ENCODE results near the gene NUDT13. TPM values are rescaled to one million over a fixed set of nuclear protein-coding genes. Genes with fewer than 3 reads are reported as not detected.

Gene NUDT13
- total RNA-seq, 1 donor from 2014 or later = 1.7 TPM

DNA sequence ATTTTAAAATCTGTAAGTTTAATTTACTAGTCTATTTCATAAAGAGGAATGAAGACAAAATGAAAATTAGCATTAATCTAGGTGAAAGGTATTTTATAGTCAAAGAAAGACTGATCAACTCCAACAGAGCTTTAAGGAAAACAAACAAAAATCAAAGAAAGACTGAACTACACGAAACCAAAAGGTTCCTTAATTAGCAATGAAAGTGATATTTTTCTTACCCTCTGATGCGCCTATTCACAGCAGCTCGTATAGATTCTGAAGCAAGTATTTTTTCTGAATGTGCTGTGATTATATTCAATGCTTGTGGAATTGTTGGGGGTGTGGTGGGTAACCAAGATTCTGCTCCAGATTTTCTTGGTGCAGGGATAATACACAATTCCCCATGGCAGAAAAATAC, 45.8 kb downstream of the NUDT13 start:
- Mint-ChIP-seq H3K4me3 (ENCODE audit: unreplicated experiment) (no peak overlapping the region), H3K36me3 (ENCODE audit: low read depth) (peaks cover 22% of the 10 kb centered on the region), H3K4me1 (ENCODE audit: low read depth) (peaks cover 12% of the 10 kb centered on the region), H3K27me3 (ENCODE audit: low read depth) (no peaks in the 10 kb centered on the region), H3K9me3 (ENCODE audit: low read depth) (no peaks in the 10 kb centered on the region), H3K27ac (ENCODE audit: unreplicated experiment) (no peak overlapping the region)
- no peak for DNase-seq (ENCODE audit: low spot score)
- TF ChIP-seq, protein P1, sequence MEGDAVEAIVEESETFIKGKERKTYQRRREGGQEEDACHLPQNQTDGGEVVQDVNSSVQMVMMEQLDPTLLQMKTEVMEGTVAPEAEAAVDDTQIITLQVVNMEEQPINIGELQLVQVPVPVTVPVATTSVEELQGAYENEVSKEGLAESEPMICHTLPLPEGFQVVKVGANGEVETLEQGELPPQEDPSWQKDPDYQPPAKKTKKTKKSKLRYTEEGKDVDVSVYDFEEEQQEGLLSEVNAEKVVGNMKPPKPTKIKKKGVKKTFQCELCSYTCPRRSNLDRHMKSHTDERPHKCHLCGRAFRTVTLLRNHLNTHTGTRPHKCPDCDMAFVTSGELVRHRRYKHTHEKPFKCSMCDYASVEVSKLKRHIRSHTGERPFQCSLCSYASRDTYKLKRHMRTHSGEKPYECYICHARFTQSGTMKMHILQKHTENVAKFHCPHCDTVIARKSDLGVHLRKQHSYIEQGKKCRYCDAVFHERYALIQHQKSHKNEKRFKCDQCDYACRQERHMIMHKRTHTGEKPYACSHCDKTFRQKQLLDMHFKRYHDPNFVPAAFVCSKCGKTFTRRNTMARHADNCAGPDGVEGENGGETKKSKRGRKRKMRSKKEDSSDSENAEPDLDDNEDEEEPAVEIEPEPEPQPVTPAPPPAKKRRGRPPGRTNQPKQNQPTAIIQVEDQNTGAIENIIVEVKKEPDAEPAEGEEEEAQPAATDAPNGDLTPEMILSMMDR (IDR thresholded peaks at IDR 0.05) = no peak

DNA sequence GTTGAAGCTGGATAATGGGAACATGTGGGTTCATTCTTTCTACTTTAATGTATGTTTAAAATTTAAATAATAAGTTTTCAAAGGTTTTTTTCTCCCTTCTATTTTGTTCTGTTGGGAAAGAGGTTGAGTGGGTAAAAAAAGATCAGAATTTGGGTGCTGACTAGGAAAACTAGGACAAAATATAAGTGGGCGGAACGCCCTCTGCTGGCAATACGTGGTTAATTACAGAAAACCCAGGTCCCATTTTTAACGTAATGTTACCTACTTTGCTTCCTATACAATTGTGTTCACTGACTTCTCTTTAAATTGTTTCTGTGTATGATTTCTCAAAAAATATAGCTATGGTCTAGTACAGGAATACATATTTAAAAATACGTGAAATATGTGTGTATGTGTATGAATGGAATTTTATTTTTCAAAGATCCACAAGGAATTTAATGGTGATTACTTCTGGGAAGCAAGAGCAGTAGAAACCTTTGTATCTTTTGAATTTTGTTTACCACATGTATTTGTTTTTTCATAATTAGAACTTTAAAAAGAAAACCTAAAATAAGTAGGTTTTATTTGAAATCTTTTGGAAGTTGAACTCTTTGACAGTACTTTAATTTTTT, 48.9 kb downstream of the NUDT13 start:
- DNase-seq (ENCODE audit: low spot score) = no peak
- Mint-ChIP-seq H3K27ac (ENCODE audit: unreplicated experiment) (peak overlapping the region; percentile 66), H3K4me1 (ENCODE audit: low read depth) (peaks cover 26% of the 10 kb centered on the region), H3K36me3 (ENCODE audit: low read depth) (peaks cover 20% of the 10 kb centered on the region), H3K9me3 (ENCODE audit: low read depth) (peaks cover 7% of the 10 kb centered on the region), H3K27me3 (ENCODE audit: low read depth) (no peaks in the 10 kb centered on the region), H3K4me3 (ENCODE audit: unreplicated experiment) (no peak overlapping the region)
- TF ChIP-seq, protein P1 (IDR thresholded peaks at IDR 0.05) = peak; percentile 97

DNA sequence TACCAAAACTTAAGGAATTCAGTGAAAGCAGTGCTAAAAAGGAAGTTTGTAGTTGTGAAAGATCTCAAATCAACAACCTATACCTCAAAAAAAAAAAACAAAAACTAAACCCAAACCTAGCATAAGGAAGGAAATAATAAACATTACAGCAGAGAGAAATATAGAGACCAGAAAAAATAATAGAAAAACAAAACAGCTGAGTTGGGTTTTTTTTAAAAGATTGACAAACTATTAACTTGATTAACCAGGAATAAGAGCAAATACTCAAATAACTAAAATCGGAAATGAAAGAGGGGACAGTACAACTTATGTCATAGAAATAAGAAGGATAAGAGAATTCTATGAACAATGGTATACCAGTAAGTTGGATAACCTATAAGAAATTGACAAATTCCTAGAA, 50.8 kb downstream of the NUDT13 start:
- Mint-ChIP-seq H3K36me3 (ENCODE audit: low read depth) (peaks cover 19% of the 10 kb centered on the region), H3K4me3 (ENCODE audit: unreplicated experiment) (no peak overlapping the region), H3K27me3 (ENCODE audit: low read depth) (no peaks in the 10 kb centered on the region), H3K4me1 (ENCODE audit: low read depth) (peaks cover 34% of the 10 kb centered on the region), H3K27ac (ENCODE audit: unreplicated experiment) (peak overlapping the region; percentile 34), H3K9me3 (ENCODE audit: low read depth) (peaks cover 7% of the 10 kb centered on the region)
- no peak for DNase-seq (ENCODE audit: low spot score)
- TF ChIP-seq, protein P1 (IDR thresholded peaks at IDR 0.05) = no peak

DNA sequence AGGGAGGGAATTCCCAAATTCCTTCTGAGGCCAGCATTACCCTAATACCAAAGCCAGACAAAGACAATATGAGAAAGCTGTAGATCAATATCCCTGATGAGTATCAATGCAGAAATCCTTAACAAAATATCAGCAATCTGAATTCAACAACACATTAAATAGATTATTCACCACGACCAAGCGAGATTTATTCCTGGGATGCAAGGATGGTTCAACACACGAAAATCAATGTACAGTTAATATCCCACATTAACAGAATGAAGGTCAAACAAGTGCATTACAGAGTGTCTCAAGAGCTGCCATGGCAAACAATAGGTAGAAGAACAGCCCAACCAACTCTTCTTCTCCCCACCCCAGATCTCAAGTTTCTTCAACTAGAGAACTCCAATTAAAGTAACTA, 51.4 kb downstream of the NUDT13 start:
- Mint-ChIP-seq H3K27me3 (ENCODE audit: low read depth) (no peaks in the 10 kb centered on the region), H3K4me3 (ENCODE audit: unreplicated experiment) (no peak overlapping the region), H3K36me3 (ENCODE audit: low read depth) (peaks cover 17% of the 10 kb centered on the region), H3K4me1 (ENCODE audit: low read depth) (peaks cover 40% of the 10 kb centered on the region), H3K27ac (ENCODE audit: unreplicated experiment) (no peak overlapping the region), H3K9me3 (ENCODE audit: low read depth) (peaks cover 7% of the 10 kb centered on the region)
- DNase-seq (ENCODE audit: low spot score) = no peak
- TF ChIP-seq, protein P1 (IDR thresholded peaks at IDR 0.05) = no peak

DNA sequence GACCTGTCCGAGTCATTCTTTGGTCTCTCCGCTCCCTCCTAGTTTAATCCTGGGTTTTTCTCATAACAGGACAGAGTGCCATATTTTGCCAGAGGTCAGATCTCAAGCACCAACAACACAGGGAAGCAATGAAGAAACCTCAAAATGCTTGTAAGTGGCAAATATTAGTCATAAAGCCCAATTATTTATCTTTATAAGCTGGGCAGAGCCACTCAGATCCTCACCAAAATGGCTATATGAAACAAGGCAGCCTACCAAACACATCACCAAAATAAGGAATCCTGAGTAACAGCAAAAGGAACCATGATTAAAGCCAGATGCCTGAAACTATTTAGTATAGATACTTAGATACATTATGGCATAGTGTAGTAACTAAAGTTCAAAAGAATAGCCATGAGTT, 52.8 kb downstream of the NUDT13 start:
- no peak for DNase-seq (ENCODE audit: low spot score)
- TF ChIP-seq, protein P1 (IDR thresholded peaks at IDR 0.05) = no peak
- peaks cover 7% of the 10 kb centered on the region for H3K9me3 Mint-ChIP-seq (ENCODE audit: low read depth)
- H3K36me3 Mint-ChIP-seq (ENCODE audit: low read depth) = peaks cover 17% of the 10 kb centered on the region
- no peaks in the 10 kb centered on the region for H3K27me3 Mint-ChIP-seq (ENCODE audit: low read depth)
- no peak overlapping the region for H3K4me3 Mint-ChIP-seq (ENCODE audit: unreplicated experiment)
- H3K4me1 Mint-ChIP-seq (ENCODE audit: low read depth) = peaks cover 52% of the 10 kb centered on the region
- no peak overlapping the region for H3K27ac Mint-ChIP-seq (ENCODE audit: unreplicated experiment)

Data from chondrocyte (in vitro differentiated cells).